HAP-1 (cell line): ENCODE results near the gene LRIT2.
"Not testable (repeated sequence)": the region's sequence is repeated elsewhere in the genome, so short reads cannot be mapped to it uniquely, and the experiment has no call there.

ENCODE experiments used
- DNase-seq, 2 experiments: peaks; one replicate each; pipeline ENCODE4 v3.0.0-alpha.2; 2016 to 2020; ENCODE audit warnings: low spot score in 2 of 2
- H3K27me3 ChIP-seq: fragments of 250-450 bp; sonication (Bioruptor Pico); 2 replicates; pipeline ENCODE4 v1.5.1; 2020; ENCODE audit warnings: low read depth, mild to moderate bottlenecking, moderate library complexity
- H3K36me3 ChIP-seq: fragments of 250-450 bp; sonication (Bioruptor Pico); replicated peaks from 2 replicates; pipeline ENCODE4 v1.5.1; 2020; ENCODE audit warnings: mild to moderate bottlenecking
- H3K4me1 ChIP-seq: fragments of 250-450 bp; sonication (Bioruptor Pico); 2 replicates; pipeline ENCODE4 v1.5.1; 2020; ENCODE audit warnings: mild to moderate bottlenecking
- H3K4me3 ChIP-seq: fragments of 250-450 bp; sonication (Bioruptor Pico); 2 replicates; pipeline ENCODE4 v1.5.1; 2020; ENCODE audit warnings: mild to moderate bottlenecking, moderate library complexity
- H3K9me3 ChIP-seq: fragments of 250-450 bp; sonication (Bioruptor Pico); 2 replicates; pipeline ENCODE4 v1.5.1; 2020; ENCODE audit warnings: mild to moderate bottlenecking, moderate library complexity
- in situ Hi-C: fragments of 300-500 bp; cut with MboI; formaldehyde crosslinking; loops from 3 replicates; pipeline ENCODE4 v1.14.3; 2020; ENCODE audit warnings: low sequenced_read_pairs, inconsistent platforms, mixed read lengths

Gene LRIT2

DNA sequence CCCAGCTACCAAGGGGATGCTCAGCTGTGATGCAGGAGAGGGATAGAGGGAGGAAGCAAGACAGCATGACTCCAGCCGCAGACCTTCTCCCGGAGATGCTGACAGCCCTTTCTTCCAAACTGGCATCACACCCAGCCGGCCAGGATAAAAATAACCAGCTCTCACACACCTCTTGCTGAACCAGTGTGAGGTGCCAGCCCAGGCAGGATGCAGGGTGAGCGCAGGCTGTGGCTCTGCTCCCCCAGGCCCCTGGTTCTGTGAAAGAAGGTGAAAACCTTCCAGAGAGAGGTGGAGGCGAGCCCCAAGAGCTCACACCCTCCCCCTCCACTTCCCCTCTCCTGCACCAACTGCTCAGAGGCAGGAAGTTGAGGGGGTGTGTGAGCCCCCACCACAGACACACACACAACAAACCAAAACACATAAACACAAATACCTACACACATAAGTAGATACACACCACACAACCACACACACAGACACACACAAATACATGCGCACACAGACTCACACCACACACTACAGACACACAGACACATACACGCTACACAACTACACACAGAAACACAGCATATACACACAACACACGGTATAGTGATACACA, 47.7 kb downstream of the LRIT2 start:
- DNase-seq: no peak
- no peaks in the 10 kb centered on the region for H3K36me3 ChIP-seq

DNA sequence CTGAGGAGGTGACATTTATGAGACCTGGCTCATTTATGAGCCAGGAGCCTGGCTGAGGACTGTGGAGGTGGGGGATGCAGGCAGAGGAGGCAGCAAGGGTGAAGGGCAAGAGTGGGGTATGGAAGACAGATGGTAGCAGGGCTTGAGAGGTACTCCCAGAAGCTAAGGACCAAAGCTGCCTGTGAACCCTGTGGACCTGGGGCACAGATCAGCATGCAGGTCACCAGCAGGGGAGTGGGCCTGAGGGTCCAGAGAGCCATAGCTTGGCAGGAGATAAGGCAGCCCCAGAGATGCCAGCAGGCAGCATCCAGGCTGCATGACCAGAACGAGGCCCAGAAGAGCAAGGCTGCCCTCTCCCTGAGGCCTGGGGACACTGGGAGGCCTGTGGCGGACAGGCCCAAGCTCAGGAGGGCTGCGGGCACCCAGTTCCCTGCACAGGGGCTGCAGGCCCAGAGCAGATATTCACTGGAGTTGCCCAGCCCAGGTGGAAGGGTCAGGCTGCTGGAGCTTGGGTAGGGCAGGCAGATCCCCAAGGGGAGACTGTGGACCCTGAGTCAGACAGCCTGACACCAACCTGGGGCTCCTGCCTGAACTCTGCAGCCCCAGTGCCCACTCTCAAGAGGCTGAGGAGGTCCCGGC, 48.4 kb downstream of the LRIT2 start:
- H3K4me3 ChIP-seq: no peak overlapping the region
- H3K36me3 ChIP-seq: no peaks in the 10 kb centered on the region
- in situ Hi-C loops: no loop called here
- H3K27me3 ChIP-seq: no peaks in the 10 kb centered on the region
- no peak for DNase-seq
- H3K9me3 ChIP-seq: no peaks in the 10 kb centered on the region
- peaks cover 8% of the 10 kb centered on the region for H3K4me1 ChIP-seq

More for the DNA sequence above, 47.7 kb downstream of the LRIT2 start:
- Histone ChIP-seq H3K9me3 (no peaks in the 10 kb centered on the region), H3K27me3 (no peaks in the 10 kb centered on the region), H3K4me1 (peaks cover 8% of the 10 kb centered on the region), H3K4me3 (no peak overlapping the region)
- in situ Hi-C loops: no loop called here

DNA sequence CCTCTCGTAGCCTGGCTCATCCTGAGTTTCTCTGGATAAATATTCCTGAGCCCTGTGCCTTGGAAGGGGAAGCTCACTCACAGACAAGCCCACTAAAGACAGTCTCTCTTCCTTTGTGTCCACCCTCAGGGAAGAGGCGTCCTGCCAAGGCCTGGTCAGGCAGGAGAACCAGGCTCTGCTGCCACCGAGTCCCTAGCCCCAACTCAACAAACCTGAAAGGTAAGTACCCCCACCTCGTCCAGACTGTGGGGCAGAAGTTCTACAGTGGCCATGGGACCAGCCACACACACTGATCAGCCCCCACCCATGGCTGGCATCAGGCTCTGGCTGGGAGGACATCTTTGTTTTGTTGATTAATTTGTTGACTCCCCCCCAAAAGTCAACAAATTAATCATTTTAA, 49.0 kb downstream of the LRIT2 start:
- Histone ChIP-seq H3K4me1 (peaks cover 8% of the 10 kb centered on the region), H3K27me3 (no peaks in the 10 kb centered on the region), H3K4me3 (no peak overlapping the region), H3K9me3 (no peaks in the 10 kb centered on the region), H3K36me3 (no peaks in the 10 kb centered on the region)
- no peak for DNase-seq
- in situ Hi-C loops: no loop called here

DNA sequence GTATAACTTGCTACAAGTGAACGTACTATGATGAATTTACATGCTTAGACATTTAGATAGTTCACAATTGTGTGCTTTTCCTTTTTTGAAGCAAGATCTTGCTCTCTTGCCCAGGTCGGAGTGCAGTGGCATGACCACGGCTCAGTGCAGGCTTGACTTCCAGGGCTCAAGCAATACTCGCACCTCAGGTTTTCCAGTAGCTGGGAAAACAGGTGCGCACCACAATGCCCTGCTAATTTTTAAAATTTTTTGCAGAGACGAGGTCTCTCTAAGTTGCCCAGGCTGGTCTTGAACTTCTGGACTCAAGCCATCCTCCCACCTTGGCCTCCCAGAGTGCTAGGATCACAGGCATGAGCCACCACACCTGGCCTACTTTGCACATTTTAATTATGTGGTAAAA, 49.9 kb downstream of the LRIT2 start:
- no peaks in the 10 kb centered on the region for H3K27me3 ChIP-seq
- no peaks in the 10 kb centered on the region for H3K9me3 ChIP-seq
- in situ Hi-C loops: no loop called here
- peak in 1 of 2 experiments; percentile 1 for DNase-seq
- H3K4me3 ChIP-seq: no peak overlapping the region
- H3K36me3 ChIP-seq: no peaks in the 10 kb centered on the region
- H3K4me1 ChIP-seq: peaks cover 8% of the 10 kb centered on the region

DNA sequence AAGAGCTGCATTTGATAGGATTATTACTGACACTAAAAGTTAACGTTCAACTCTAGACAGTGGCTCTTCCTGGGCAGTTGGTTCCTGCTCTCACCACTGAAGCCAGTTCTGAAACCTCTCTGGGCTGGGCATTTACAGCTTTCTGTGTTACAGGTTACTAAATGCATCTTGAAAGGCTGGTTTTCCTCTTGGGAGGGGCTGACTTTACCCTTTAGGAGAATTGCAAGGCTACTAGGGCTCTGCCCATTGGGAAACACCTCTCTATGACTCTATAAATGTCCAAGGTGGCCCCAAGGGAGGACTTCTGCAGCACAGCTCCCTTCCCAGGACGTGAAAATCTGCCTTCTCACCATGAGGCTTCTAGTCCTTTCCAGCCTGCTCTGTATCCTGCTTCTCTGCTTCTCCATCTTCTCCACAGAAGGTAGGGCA, 51.8 kb downstream of the LRIT2 start, which contains the start of gene GPR15LG:
Gene GPR15LG (plus strand): TSS at position 301 of the 429 bp plus-strand sequence. CDS start 51 bp downstream, at position 352.
- H3K36me3 ChIP-seq: no peaks in the 10 kb centered on the region
- in situ Hi-C loops: no loop called here
- no peaks in the 10 kb centered on the region for H3K9me3 ChIP-seq
- H3K27me3 ChIP-seq: no peaks in the 10 kb centered on the region
- H3K4me3 ChIP-seq: no peak within 1 kb of the TSS
- DNase-seq: peak in 1 of 2 experiments; percentile 4
- no peaks in the 10 kb centered on the region; the same call in 1 of the 2 replicates for H3K4me1 ChIP-seq

DNA sequence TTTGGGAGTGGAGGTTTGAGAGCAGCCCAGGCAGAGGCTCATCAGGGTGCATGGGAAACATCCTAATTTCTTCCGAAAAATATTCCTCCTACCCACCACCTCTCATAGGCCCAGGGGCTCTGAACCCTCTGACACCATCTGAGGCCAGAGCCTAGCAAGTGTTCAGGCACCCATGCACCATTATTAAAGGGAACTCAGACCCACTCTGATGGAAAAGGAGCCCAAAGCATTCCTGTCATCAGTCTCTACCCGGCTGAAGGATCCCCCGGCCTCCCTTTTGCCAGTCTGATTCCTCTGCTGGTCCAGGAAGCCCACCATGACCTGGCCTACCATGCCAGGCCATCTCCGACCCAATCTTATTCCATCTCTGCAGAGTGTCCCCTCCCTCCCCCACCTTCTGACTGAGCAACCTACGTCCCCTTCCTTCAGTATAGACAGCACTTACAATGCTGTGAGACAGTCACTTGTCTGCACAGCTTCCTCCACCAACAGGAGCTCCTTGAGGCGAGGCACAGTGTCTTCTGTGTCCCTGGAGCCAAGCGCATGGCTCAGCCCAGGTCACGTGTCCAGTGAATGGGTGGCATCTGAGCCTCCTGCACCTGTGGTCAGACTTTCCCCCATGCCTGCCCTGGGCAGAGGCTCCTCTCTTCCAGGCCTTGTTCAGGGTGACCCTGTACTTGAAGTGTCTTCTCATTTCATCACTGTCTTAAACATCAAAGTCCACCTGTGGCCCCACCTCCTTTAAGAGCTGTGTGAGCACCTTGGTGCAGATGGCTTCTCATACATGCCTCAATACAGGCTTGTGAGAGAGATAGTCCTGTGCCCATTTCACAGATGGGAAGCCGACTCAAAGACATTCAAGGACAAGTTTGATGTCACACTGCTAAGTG, 52.6 kb downstream of the LRIT2 start:
- Histone ChIP-seq H3K4me1 (no peaks in the 10 kb centered on the region; the same call in 1 of the 2 replicates), H3K27me3 (no peaks in the 10 kb centered on the region), H3K4me3 (no peak overlapping the region), H3K9me3 (no peaks in the 10 kb centered on the region), H3K36me3 (no peaks in the 10 kb centered on the region)
- in situ Hi-C loops: no loop called here
- DNase-seq: peak in 1 of 2 experiments; percentile 0

DNA sequence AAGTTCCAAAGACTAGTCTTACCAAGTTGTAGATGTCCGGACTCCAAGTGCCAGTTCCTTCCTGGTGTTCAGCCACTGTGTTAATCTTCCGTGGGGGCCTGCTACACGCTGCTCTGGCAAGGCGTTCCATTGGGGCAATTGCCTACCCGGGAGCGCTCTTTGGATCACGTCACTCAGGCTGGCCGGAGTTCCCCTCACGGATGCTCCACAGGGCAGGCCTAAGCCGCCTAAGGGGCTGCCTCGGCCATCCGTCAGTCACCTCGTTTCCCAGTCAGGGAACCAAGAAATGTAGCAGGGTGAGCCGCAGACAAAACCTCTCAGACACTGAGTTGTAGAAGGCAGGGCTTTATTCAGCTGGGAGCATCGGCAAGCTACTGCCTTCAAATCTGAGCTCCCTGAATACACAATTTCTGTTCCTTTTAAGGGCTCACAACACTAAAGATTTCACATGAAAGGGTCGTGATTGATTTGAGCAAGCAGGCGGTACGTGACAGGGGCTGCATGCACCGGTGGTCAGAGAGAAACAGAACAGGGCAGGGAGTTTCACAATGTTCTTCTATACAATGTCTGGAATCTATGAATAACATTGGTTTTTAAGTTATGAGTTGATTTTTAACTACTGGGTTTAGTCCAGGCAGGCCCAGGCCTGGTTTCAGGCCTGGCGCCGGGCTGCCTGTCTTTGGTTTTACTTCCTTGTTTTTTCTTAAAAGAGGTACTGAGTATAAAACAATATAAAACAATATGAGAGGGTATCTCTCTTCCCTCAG, 53.5 kb downstream of the LRIT2 start:
- in situ Hi-C loops, H3K36me3 ChIP-seq, H3K27me3 ChIP-seq, H3K4me3 ChIP-seq, H3K4me1 ChIP-seq, H3K9me3 ChIP-seq: not testable (repeated sequence)
- DNase-seq: peak in 1 of 2 experiments; percentile 1

DNA sequence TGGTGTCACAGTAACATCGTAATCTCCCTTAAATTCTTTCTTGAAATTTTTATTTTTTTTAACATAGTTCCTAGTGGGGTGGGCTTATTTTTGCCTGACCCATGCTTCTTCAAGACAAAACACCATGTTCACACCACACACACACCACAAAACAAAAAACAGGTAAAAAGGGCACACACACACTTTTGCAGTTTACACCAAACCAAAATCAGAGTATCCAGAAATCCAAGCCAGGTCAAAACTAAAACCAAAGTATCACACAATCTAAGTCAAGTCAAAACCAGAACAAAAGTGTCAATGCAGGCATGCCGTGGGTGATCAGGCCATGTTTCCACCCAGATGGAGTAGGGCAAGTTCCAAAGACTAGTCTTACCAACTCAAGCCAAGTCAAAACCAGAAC, 54.1 kb downstream of the LRIT2 start:
- H3K27me3 ChIP-seq, in situ Hi-C loops, H3K4me3 ChIP-seq: not testable (repeated sequence)

More for the DNA sequence above, 54.1 kb downstream of the LRIT2 start:
- not testable (repeated sequence) for H3K9me3 ChIP-seq, H3K4me1 ChIP-seq, DNase-seq, H3K36me3 ChIP-seq
